OCI-LY1 (cell line): ENCODE results near the gene SLC1A4.

Experiments
- H2AFZ ChIP-seq: fragments of 200-600 bp; sonication (generic), shearing (Covaris generic); 2 replicates; pipeline ENCODE4 v1.6.0; 2014; ENCODE audit warnings: antibody characterized with exemption, mild to moderate bottlenecking, low read length
- H3F3A ChIP-seq: fragments of 200-600 bp; sonication (generic), shearing (Covaris generic); 2 replicates; pipeline ENCODE4 v1.6.0; 2014; ENCODE audit warnings: mild to moderate bottlenecking, antibody characterized with exemption, low read length, moderate library complexity; ENCODE audit not compliant: insufficient read depth
- H3K27ac ChIP-seq: fragments of 200-600 bp; sonication (generic); 2 replicates; pipeline ENCODE4 v1.5.1; 2014; ENCODE audit warnings: low read length, mixed run types, mild to moderate bottlenecking, low read depth; ENCODE audit not compliant: poor library complexity, severe bottlenecking
- H3K27me3 ChIP-seq: fragments of 200-600 bp; sonication (generic); 2 replicates; pipeline ENCODE4 v1.6.0; 2014; ENCODE audit warnings: antibody characterized with exemption, mild to moderate bottlenecking, low read length, moderate library complexity; ENCODE audit not compliant: insufficient read depth
- H3K36me3 ChIP-seq: fragments of 200-600 bp; sonication (generic); 2 replicates; pipeline ENCODE4 v1.6.1; 2014; ENCODE audit warnings: mild to moderate bottlenecking, antibody characterized with exemption, low read length, moderate library complexity, mixed read lengths; ENCODE audit not compliant: insufficient read depth
- H3K4me1 ChIP-seq: fragments of 200-600 bp; sonication (generic); 2 replicates; pipeline ENCODE4 v1.5.1; 2014; ENCODE audit warnings: mild to moderate bottlenecking, low read length, moderate library complexity; ENCODE audit not compliant: insufficient read depth, severe bottlenecking
- H3K4me2 ChIP-seq: fragments of 200-600 bp; sonication (generic), shearing (Covaris generic); 2 replicates; pipeline ENCODE4 v1.6.1; 2014; ENCODE audit warnings: low read length
- H3K4me3 ChIP-seq: fragments of 200-600 bp; sonication (generic); 2 replicates; pipeline ENCODE4 v1.5.1; 2014; ENCODE audit warnings: low read length, low read depth, mild to moderate bottlenecking, mixed read lengths; ENCODE audit not compliant: poor library complexity, severe bottlenecking
- H3K79me2 ChIP-seq: fragments of 200-600 bp; shearing (Covaris generic); 2 replicates; pipeline ENCODE4 v1.6.1; 2016; ENCODE audit warnings: mixed run types, low read length, mixed read lengths; ENCODE audit not compliant: insufficient read depth
- H3K9ac ChIP-seq: fragments of 200-600 bp; sonication (generic), shearing (Covaris generic); 2 replicates; pipeline ENCODE4 v1.6.1; 2014; ENCODE audit warnings: mild to moderate bottlenecking, low read length, mixed read lengths
- H3K9me2 ChIP-seq: fragments of 200-600 bp; sonication (generic), shearing (Covaris generic); 2 replicates; pipeline ENCODE4 v1.6.1; 2014; ENCODE audit warnings: low read depth, mild to moderate bottlenecking, low read length, mixed read lengths
- H3K9me3 ChIP-seq: fragments of 200-600 bp; shearing (Covaris generic); 2 replicates; pipeline ENCODE4 v1.6.1; 2014; ENCODE audit warnings: low read length, mixed read lengths
- H4K20me1 ChIP-seq: fragments of 200-600 bp; sonication (generic), shearing (Covaris generic); 2 replicates; pipeline ENCODE4 v1.6.0; 2016; ENCODE audit warnings: mild to moderate bottlenecking, low read length; ENCODE audit not compliant: insufficient read depth
- EZH2 ChIP-seq: fragments of 200-600 bp; sonication (generic), shearing (Covaris generic); IDR thresholded peaks from 2 replicates; pipeline ENCODE4 v1.8.0; 2017; ENCODE audit warnings: borderline replicate concordance, mixed run types, mild to moderate bottlenecking, antibody characterized with exemption, low read length, moderate library complexity, mixed read lengths
- TF ChIP-seq, protein P1 (sequence below): fragments of 200-600 bp; sonication (generic), shearing (Covaris generic); IDR thresholded peaks from 2 replicates; pipeline ENCODE4 v1.5.1; 2017; ENCODE audit warnings: mild to moderate bottlenecking, antibody characterized with exemption, low read length, moderate library complexity, mixed read lengths

Gene SLC1A4

DNA sequence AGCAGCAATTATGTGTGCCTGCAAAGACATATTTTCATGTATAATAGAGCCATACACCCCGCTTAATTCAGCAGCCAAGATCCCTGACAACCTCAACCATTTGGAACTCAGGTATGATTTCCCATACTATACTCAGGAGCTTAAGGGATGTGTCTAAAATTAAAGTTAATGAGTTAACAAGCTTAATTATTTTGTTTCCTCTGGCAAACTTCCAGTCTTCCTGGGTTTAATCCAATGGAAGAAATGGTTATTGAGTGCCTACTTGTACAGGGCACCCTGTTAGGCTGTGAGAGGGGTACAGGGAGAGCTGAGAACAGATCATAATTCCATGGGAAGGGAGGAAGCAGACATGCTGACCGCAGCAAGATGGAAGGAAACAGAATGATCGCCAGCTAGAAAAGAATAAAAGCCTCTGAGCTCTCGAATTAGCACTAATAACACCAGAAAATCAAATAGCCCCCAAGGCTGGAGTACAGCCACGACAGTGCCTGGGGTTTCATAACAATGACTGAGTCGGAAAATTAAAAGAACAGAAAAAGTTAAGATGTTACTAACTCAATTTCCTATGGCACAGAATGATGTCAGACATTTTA, 46.2 kb downstream of the SLC1A4 start:
- Histone ChIP-seq H3K4me3 (peak overlapping the region; percentile 6), H3K4me1 (peaks cover 71% of the 10 kb centered on the region), H3K27me3 (no peaks in the 10 kb centered on the region), H3F3A (peaks cover 15% of the 10 kb centered on the region), H3K36me3 (peaks cover 46% of the 10 kb centered on the region), H3K9me3 (no peaks in the 10 kb centered on the region), H3K4me2 (peak overlapping the region; percentile 28; the same call in 1 of the 2 replicates), H2AFZ (no peak overlapping the region), H3K9ac (0 out of 2 replicates have a peak overlapping the region, but pooled peaks have one; percentile 2), H4K20me1 (no peaks in the 10 kb centered on the region), H3K79me2 (no peaks in the 10 kb centered on the region), H3K9me2 (no peaks in the 10 kb centered on the region), H3K27ac (peak overlapping the region; percentile 33)
- TF ChIP-seq EZH2: no peak
- TF ChIP-seq, protein P1, sequence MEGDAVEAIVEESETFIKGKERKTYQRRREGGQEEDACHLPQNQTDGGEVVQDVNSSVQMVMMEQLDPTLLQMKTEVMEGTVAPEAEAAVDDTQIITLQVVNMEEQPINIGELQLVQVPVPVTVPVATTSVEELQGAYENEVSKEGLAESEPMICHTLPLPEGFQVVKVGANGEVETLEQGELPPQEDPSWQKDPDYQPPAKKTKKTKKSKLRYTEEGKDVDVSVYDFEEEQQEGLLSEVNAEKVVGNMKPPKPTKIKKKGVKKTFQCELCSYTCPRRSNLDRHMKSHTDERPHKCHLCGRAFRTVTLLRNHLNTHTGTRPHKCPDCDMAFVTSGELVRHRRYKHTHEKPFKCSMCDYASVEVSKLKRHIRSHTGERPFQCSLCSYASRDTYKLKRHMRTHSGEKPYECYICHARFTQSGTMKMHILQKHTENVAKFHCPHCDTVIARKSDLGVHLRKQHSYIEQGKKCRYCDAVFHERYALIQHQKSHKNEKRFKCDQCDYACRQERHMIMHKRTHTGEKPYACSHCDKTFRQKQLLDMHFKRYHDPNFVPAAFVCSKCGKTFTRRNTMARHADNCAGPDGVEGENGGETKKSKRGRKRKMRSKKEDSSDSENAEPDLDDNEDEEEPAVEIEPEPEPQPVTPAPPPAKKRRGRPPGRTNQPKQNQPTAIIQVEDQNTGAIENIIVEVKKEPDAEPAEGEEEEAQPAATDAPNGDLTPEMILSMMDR: no peak

DNA sequence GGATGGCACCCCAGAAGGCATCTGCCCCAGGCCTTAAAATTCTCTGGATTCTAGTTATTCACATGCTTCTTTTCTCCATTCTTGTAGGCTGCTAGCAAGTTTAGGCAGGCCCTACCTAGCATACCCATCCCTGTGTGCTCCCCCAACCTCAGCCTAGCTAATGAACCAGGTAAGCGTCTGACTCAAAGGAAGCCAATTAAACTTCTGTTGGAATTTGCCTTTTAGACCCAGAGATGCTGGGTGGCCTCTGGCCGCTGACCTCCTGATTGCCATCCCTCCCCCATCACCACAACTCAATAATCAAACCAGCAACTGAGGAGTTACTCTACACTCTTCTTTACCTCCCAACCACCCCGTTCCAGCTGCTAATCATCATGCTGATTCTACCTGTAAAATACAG, 48.0 kb downstream of the SLC1A4 start:
- Histone ChIP-seq H3K9ac (no peak overlapping the region), H4K20me1 (no peaks in the 10 kb centered on the region), H3K79me2 (no peaks in the 10 kb centered on the region), H3K4me2 (no peak overlapping the region), H3K27me3 (no peaks in the 10 kb centered on the region), H3F3A (0 out of 2 replicates have a peak, but pooled peaks cover 1% of the 10 kb centered on the region), H3K9me3 (no peaks in the 10 kb centered on the region), H3K4me3 (no peak overlapping the region), H3K36me3 (peaks cover 47% of the 10 kb centered on the region), H3K4me1 (peaks cover 55% of the 10 kb centered on the region), H2AFZ (no peak overlapping the region), H3K9me2 (no peaks in the 10 kb centered on the region), H3K27ac (peak overlapping the region; percentile 19)
- TF ChIP-seq, protein P1: no peak
- TF ChIP-seq EZH2: no peak

GRCh38 chr2:65039640-65040039, 50.4 kb downstream of the SLC1A4 start:
- Histone ChIP-seq H3K4me3 (no peak overlapping the region), H3K9ac (no peak overlapping the region), H3F3A (no peaks in the 10 kb centered on the region), H3K9me2 (no peaks in the 10 kb centered on the region), H2AFZ (no peak overlapping the region), H3K27ac (peak overlapping the region; percentile 61), H3K27me3 (no peaks in the 10 kb centered on the region), H4K20me1 (no peaks in the 10 kb centered on the region), H3K36me3 (peaks cover 59% of the 10 kb centered on the region), H3K4me2 (peak overlapping the region; percentile 29; the same call in 1 of the 2 replicates), H3K9me3 (no peaks in the 10 kb centered on the region), H3K79me2 (no peaks in the 10 kb centered on the region), H3K4me1 (peaks cover 32% of the 10 kb centered on the region)
- TF ChIP-seq EZH2: no peak
- TF ChIP-seq, protein P1: no peak
